Coronary artery (tissue), 2 donors: Measurements from ENCODE around the gene CEP128.

ENCODE experiments used
- DNase-seq: peaks from one replicate; pipeline ENCODE4 v3.0.0-alpha.2; 2017; ENCODE audit warnings: low spot score
- H3K27ac ChIP-seq, 2 donors: fragments of 200-600 bp; sonication (generic); one replicate each; pipeline ENCODE4 v1.5.1; 2016 to 2019
- H3K4me3 ChIP-seq: fragments of 200-600 bp; sonication (generic); 2 replicates; pipeline ENCODE4 v1.5.1; 2016; ENCODE audit warnings: mild to moderate bottlenecking, moderate library complexity
- CTCF ChIP-seq: fragments of 200-600 bp; sonication (generic); IDR thresholded peaks from one replicate; pipeline ENCODE4 v1.5.1; 2019; ENCODE audit warnings: antibody characterized with exemption

CEP128 gene

GRCh38 chr14:80959496-80959895, 18.0 kb upstream of the CEP128 start:
- Histone ChIP-seq H3K27ac (no peak overlapping the region), H3K4me3 (no peak overlapping the region)
- TF ChIP-seq CTCF: no peak
- DNase-seq: no peak

- DNase-seq: no peak
- TF ChIP-seq CTCF: no peak
- no peak overlapping the region for H3K4me3 ChIP-seq
- H3K27ac ChIP-seq: no peak overlapping the region
These were observed 17.4 kb upstream of the CEP128 start for GRCh38 chr14:80958939-80959338.

- H3K27ac ChIP-seq: no peak overlapping the region
- no peak for TF ChIP-seq CTCF
- DNase-seq: no peak
- no peak overlapping the region for H3K4me3 ChIP-seq
These were observed 16.7 kb upstream of the CEP128 start for GRCh38 chr14:80958226-80958625.

- TF ChIP-seq CTCF: no peak
- DNase-seq: no peak
- no peak overlapping the region for H3K27ac ChIP-seq
- H3K4me3 ChIP-seq: no peak overlapping the region
These were observed 16.1 kb upstream of the CEP128 start for GRCh38 chr14:80957613-80958012.

GRCh38 chr14:80956922-80957321, 15.4 kb upstream of the CEP128 start:
- DNase-seq: no peak

GRCh38 chr14:80956102-80956501, 14.6 kb upstream of the CEP128 start:
- H3K27ac ChIP-seq: no peak overlapping the region
- no peak for DNase-seq
- H3K4me3 ChIP-seq: no peak overlapping the region
- no peak for TF ChIP-seq CTCF

More at GRCh38 chr14:80956922-80957321, 15.4 kb upstream of the CEP128 start:
- Histone ChIP-seq H3K4me3 (no peak overlapping the region), H3K27ac (no peak overlapping the region)
- no peak for TF ChIP-seq CTCF

GRCh38 chr14:80955416-80955941, 13.9 kb upstream of the CEP128 start, which contains the start of gene TSHR:
TSS of gene TSHR (plus strand) at chr14:80955621. CDS start at chr14:80955681, 60 bp downstream.
- peak within 1 kb of the TSS; percentile 68 for H3K4me3 ChIP-seq
- DNase-seq: no peak
- no peak for TF ChIP-seq CTCF
- H3K27ac ChIP-seq: no peak within 1 kb of the TSS
